MM.1S (cell line): ENCODE data around the gene ACLY.

Source experiments
- EZH2 ChIP-seq: fragments of 300-600 bp; sonication (generic); optimal IDR thresholded peaks from 2 replicates; pipeline ENCODE3; 2017; ENCODE audit warnings: low read depth, mild to moderate bottlenecking, antibody characterized with exemption, low read length, mixed read lengths
- TF ChIP-seq, protein P1 (sequence below): fragments of 300-600 bp; sonication (generic); IDR thresholded peaks from 2 replicates; pipeline ENCODE4 v1.5.1; 2016; ENCODE audit warnings: antibody characterized with exemption, low read length, mixed read lengths

DNA sequence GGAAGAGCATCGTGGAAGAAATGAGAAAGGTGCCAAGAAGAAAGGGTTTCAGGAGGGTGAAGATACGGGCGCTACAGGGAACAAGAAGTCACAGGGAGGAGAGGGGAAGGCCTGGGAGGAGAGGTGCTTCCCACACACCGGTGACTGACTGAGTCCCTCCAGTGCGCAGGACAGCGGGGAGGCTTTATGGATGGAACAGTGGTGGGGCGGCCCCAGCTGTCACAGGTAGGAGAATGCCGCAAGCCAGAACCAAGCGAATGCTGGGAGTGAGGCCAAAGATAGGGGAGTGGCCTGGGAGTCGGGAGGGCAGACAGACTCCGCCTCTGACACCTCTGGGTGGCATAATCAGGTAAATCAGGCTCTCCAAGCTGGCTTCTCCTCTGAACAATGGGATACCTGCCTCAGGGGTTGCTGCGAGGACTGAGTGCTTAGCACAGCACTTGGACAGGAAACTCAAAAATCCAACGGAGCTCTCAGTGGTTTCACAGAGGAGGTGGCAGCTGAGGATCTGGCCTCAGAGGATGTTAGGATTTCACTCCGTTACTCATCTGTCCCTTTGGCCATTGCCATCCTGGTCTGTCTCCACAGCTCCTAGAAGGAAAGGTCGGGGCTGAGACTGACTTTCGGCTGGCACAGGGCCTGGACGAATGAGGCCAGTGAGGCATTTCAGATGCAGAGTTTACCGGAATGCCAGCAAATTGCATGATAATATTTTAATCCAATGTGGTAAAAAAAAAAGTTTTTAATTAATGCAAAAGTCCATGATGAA is 47.1 kb upstream of the ACLY start:
- TF ChIP-seq, protein P1, sequence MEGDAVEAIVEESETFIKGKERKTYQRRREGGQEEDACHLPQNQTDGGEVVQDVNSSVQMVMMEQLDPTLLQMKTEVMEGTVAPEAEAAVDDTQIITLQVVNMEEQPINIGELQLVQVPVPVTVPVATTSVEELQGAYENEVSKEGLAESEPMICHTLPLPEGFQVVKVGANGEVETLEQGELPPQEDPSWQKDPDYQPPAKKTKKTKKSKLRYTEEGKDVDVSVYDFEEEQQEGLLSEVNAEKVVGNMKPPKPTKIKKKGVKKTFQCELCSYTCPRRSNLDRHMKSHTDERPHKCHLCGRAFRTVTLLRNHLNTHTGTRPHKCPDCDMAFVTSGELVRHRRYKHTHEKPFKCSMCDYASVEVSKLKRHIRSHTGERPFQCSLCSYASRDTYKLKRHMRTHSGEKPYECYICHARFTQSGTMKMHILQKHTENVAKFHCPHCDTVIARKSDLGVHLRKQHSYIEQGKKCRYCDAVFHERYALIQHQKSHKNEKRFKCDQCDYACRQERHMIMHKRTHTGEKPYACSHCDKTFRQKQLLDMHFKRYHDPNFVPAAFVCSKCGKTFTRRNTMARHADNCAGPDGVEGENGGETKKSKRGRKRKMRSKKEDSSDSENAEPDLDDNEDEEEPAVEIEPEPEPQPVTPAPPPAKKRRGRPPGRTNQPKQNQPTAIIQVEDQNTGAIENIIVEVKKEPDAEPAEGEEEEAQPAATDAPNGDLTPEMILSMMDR, result no peak
- no peak for TF ChIP-seq EZH2
